Neural progenitor cell (in vitro differentiated cells): ENCODE data around the gene ACVR1. TPM values are rescaled to one million over a fixed set of nuclear protein-coding genes. Genes with fewer than 3 reads are reported as not detected.

Experiments used
- DNase-seq: peaks from one replicate; pipeline ENCODE4 v3.0.0-alpha.2; 2016; ENCODE audit warnings: low spot score
- H2AFZ ChIP-seq: fragments of 200-600 bp; sonication (generic); replicated peaks from 2 replicates; pipeline ENCODE4 v1.6.1; 2016; ENCODE audit warnings: antibody characterized with exemption
- H3F3A ChIP-seq: fragments of 200-600 bp; sonication (generic); 2 replicates; pipeline ENCODE4 v1.6.1; 2016; ENCODE audit warnings: antibody characterized with exemption, low read depth
- H3K27ac ChIP-seq: fragments of 200-600 bp; sonication (generic); 2 replicates; pipeline ENCODE4 v1.5.1; 2016; ENCODE audit warnings: mild to moderate bottlenecking
- H3K27me3 ChIP-seq: fragments of 200-600 bp; sonication (generic); 2 replicates; pipeline ENCODE4 v1.6.1; 2016; ENCODE audit warnings: mild to moderate bottlenecking, moderate library complexity
- H3K36me3 ChIP-seq: fragments of 200-600 bp; sonication (generic); 2 replicates; pipeline ENCODE4 v1.5.1; 2016
- H3K4me1 ChIP-seq: fragments of 200-600 bp; sonication (generic); 2 replicates; pipeline ENCODE4 v1.6.1; 2016; ENCODE audit warnings: mixed run types
- H3K4me2 ChIP-seq: fragments of 200-600 bp; sonication (generic); 2 replicates; pipeline ENCODE4 v1.6.1; 2016
- H3K4me3 ChIP-seq: fragments of 200-600 bp; sonication (generic); 2 replicates; pipeline ENCODE4 v1.5.1; 2016
- H3K79me2 ChIP-seq: fragments of 200-600 bp; sonication (generic); 2 replicates; pipeline ENCODE4 v1.6.1; 2016; ENCODE audit warnings: low read depth
- H3K9ac ChIP-seq: fragments of 200-600 bp; sonication (generic); 2 replicates; pipeline ENCODE4 v1.6.1; 2016
- H3K9me3 ChIP-seq: fragments of 200-600 bp; sonication (generic); 2 replicates; pipeline ENCODE4 v1.5.1; 2016; ENCODE audit warnings: low read depth
- H4K20me1 ChIP-seq: fragments of 200-600 bp; sonication (generic); 2 replicates; pipeline ENCODE4 v1.6.1; 2016; ENCODE audit warnings: low read depth
- H3K27ac Mint-ChIP-seq: 3 replicates; pipeline ENCODE4 v1.8.0; 2021; ENCODE audit warnings: mixed read lengths
- H3K27me3 Mint-ChIP-seq: 2 replicates; pipeline ENCODE4 v1.8.0; 2022; ENCODE audit warnings: low read depth, mild to moderate bottlenecking, inconsistent platforms, moderate library complexity, mixed read lengths; ENCODE audit not compliant: insufficient read depth
- H3K36me3 Mint-ChIP-seq: 3 replicates; pipeline ENCODE4 v1.8.0; 2021; ENCODE audit warnings: mixed read lengths
- H3K4me1 Mint-ChIP-seq: 3 replicates; pipeline ENCODE4 v1.8.0; 2021; ENCODE audit warnings: mixed read lengths
- H3K4me3 Mint-ChIP-seq: 3 replicates; pipeline ENCODE4 v1.8.0; 2021; ENCODE audit warnings: mild to moderate bottlenecking, moderate library complexity, mixed read lengths
- H3K9me3 Mint-ChIP-seq: 3 replicates; pipeline ENCODE4 v1.8.0; 2020; ENCODE audit warnings: mixed read lengths
- EZH2 ChIP-seq: fragments of 200-600 bp; sonication (generic); IDR thresholded peaks from 2 replicates; pipeline ENCODE4 v1.6.1; 2017; ENCODE audit warnings: antibody characterized with exemption, mild to moderate bottlenecking, moderate library complexity
- EZH2phosphoT487 ChIP-seq: fragments of 200-600 bp; sonication (generic); IDR thresholded peaks from 2 replicates; pipeline ENCODE4 v1.6.1; 2017; ENCODE audit warnings: antibody characterized with exemption
- total RNA-seq: library from RNA; depleted of rRNA; stranded (reverse); fragments of >200 nt; gene quantifications from 2 replicates; pipeline ENCODE4 v1.2.3, GENCODE V29; 2015; ENCODE audit warnings: low replicate concordance
- TF ChIP-seq, protein P1 (sequence below): fragments of 200-600 bp; sonication (generic); IDR thresholded peaks from 2 replicates; pipeline ENCODE4 v1.5.1; 2017; ENCODE audit warnings: antibody characterized with exemption, mild to moderate bottlenecking

The ACVR1 gene
- total RNA-seq, 1 donor from 2014 or later, result 14.0 TPM

GRCh38 chr2:157871415-157871814, 4.7 kb downstream of the ACVR1 start:
- H2AFZ ChIP-seq, result no peak overlapping the region
- TF ChIP-seq, protein P1, sequence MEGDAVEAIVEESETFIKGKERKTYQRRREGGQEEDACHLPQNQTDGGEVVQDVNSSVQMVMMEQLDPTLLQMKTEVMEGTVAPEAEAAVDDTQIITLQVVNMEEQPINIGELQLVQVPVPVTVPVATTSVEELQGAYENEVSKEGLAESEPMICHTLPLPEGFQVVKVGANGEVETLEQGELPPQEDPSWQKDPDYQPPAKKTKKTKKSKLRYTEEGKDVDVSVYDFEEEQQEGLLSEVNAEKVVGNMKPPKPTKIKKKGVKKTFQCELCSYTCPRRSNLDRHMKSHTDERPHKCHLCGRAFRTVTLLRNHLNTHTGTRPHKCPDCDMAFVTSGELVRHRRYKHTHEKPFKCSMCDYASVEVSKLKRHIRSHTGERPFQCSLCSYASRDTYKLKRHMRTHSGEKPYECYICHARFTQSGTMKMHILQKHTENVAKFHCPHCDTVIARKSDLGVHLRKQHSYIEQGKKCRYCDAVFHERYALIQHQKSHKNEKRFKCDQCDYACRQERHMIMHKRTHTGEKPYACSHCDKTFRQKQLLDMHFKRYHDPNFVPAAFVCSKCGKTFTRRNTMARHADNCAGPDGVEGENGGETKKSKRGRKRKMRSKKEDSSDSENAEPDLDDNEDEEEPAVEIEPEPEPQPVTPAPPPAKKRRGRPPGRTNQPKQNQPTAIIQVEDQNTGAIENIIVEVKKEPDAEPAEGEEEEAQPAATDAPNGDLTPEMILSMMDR, result no peak
- no peak for TF ChIP-seq EZH2
- no peaks in the 10 kb centered on the region for H3K9me3 Mint-ChIP-seq
- H3K4me1 ChIP-seq, result peaks cover 20% of the 10 kb centered on the region
- H4K20me1 ChIP-seq, result peaks cover 75% of the 10 kb centered on the region
- H3F3A ChIP-seq, result peaks cover 12% of the 10 kb centered on the region
- peaks cover 21% of the 10 kb centered on the region for H3K4me1 Mint-ChIP-seq
- no peak overlapping the region for H3K4me3 ChIP-seq
- no peak overlapping the region for H3K4me3 Mint-ChIP-seq
- H3K27me3 Mint-ChIP-seq, result peaks cover 4% of the 10 kb centered on the region
- H3K36me3 ChIP-seq, result no peaks in the 10 kb centered on the region
- no peaks in the 10 kb centered on the region for H3K27me3 ChIP-seq
- H3K9ac ChIP-seq, result no peak overlapping the region
- H3K79me2 ChIP-seq, result peaks cover 90% of the 10 kb centered on the region
- no peak overlapping the region for H3K27ac ChIP-seq
- H3K9me3 ChIP-seq, result no peaks in the 10 kb centered on the region
- H3K4me2 ChIP-seq, result no peak overlapping the region
- no peak for DNase-seq
- no peak overlapping the region for H3K27ac Mint-ChIP-seq
- no peaks in the 10 kb centered on the region for H3K36me3 Mint-ChIP-seq

- Mint-ChIP-seq H3K9me3 (peaks cover 3% of the 10 kb centered on the region), H3K4me3 (no peak overlapping the region), H3K36me3 (peaks cover 2% of the 10 kb centered on the region), H3K27me3 (no peaks in the 10 kb centered on the region), H3K4me1 (peaks cover 12% of the 10 kb centered on the region), H3K27ac (no peak overlapping the region)
- no peak overlapping the region for H3K27ac ChIP-seq
- no peak overlapping the region for H3K4me3 ChIP-seq
- no peaks in the 10 kb centered on the region for H3K27me3 ChIP-seq
- peaks cover 99% of the 10 kb centered on the region for H3K79me2 ChIP-seq
- H3K9ac ChIP-seq, result no peak overlapping the region
- no peak for DNase-seq
- H3K4me2 ChIP-seq, result no peak overlapping the region
- no peaks in the 10 kb centered on the region for H3K9me3 ChIP-seq
- no peak for TF ChIP-seq EZH2phosphoT487
- no peak for TF ChIP-seq EZH2
- TF ChIP-seq, protein P1, result no peak
- peaks cover 17% of the 10 kb centered on the region for H3F3A ChIP-seq
- H3K4me1 ChIP-seq, result peaks cover 29% of the 10 kb centered on the region
- H2AFZ ChIP-seq, result no peak overlapping the region
- peaks cover 70% of the 10 kb centered on the region for H4K20me1 ChIP-seq
- H3K36me3 ChIP-seq, result no peaks in the 10 kb centered on the region
These were observed 7.1 kb downstream of the ACVR1 start for GRCh38 chr2:157868993-157869392.

GRCh38 chr2:157867703-157868102, 8.4 kb downstream of the ACVR1 start:
- Histone ChIP-seq H3K36me3 (no peaks in the 10 kb centered on the region), H3K4me2 (no peak overlapping the region), H3F3A (peaks cover 17% of the 10 kb centered on the region), H3K4me1 (peaks cover 28% of the 10 kb centered on the region), H3K4me3 (no peak overlapping the region), H3K9ac (no peak overlapping the region), H3K27me3 (no peaks in the 10 kb centered on the region), H3K79me2 (peaks cover 97% of the 10 kb centered on the region), H2AFZ (no peak overlapping the region), H4K20me1 (peaks cover 57% of the 10 kb centered on the region), H3K9me3 (no peaks in the 10 kb centered on the region), H3K27ac (no peak overlapping the region)
- H3K27me3 Mint-ChIP-seq, result no peaks in the 10 kb centered on the region
- peaks cover 3% of the 10 kb centered on the region for H3K9me3 Mint-ChIP-seq
- H3K4me1 Mint-ChIP-seq, result peaks cover 9% of the 10 kb centered on the region
- TF ChIP-seq EZH2, result no peak
- DNase-seq, result no peak
- H3K4me3 Mint-ChIP-seq, result no peak overlapping the region
- H3K27ac Mint-ChIP-seq, result no peak overlapping the region
- H3K36me3 Mint-ChIP-seq, result peaks cover 2% of the 10 kb centered on the region

DNA sequence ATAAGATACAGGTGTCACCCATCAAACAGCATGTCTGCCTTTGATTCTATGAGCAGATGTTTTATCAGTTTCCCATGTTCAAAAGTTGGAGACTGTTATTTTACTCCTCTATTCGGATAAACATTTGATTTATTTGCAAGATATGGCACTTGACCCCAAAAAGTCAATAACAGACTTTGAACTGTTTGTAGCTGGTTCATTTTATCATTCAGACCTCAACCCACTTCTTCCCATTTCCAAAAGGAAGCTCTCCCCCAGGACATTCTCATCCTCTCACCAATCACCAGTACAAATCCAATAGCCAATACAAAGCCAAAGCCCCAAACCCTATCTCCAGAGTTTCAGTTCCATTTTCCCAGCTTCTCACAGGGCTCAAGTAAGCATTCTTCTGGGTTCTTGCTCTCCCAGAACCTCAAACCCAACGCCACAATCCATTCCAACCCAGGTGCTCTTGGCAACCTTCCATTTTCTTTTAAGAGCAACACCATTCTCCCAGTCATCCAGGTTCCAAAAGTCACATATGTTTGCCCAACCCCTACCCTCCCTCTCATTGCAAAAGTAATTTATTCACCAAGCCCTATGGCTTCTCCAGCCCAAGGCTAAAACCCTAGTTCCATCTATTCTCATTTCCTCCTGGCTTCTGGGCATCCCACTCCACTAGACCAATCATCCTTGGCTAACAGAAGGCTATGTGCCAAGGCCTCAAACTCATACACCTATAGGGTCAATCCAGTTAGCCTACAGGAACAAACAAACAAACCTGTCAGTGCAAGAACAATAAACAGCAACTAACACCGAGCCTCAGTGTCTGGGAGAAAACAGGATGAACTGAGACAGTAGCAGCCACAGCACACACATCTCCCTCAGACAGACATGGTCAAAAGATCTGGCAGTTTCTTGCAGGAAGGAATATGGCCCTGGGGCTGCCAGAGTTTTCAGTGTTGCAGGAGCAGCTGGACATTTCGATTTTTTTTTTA, 9.2 kb downstream of the ACVR1 start:
- Mint-ChIP-seq H3K27ac (no peak overlapping the region), H3K9me3 (peaks cover 3% of the 10 kb centered on the region), H3K4me1 (peaks cover 9% of the 10 kb centered on the region), H3K36me3 (peaks cover 2% of the 10 kb centered on the region), H3K4me3 (no peak overlapping the region), H3K27me3 (no peaks in the 10 kb centered on the region)
- Histone ChIP-seq H3K27ac (no peak overlapping the region), H3K4me3 (peak overlapping the region; percentile 11), H3K9me3 (no peaks in the 10 kb centered on the region), H3K4me2 (peak overlapping the region; percentile 65), H3K36me3 (no peaks in the 10 kb centered on the region), H4K20me1 (peaks cover 53% of the 10 kb centered on the region), H3F3A (peaks cover 17% of the 10 kb centered on the region), H2AFZ (no peak overlapping the region), H3K79me2 (peaks cover 93% of the 10 kb centered on the region), H3K27me3 (no peaks in the 10 kb centered on the region), H3K9ac (no peak overlapping the region), H3K4me1 (peaks cover 28% of the 10 kb centered on the region)
- TF ChIP-seq EZH2phosphoT487 (no peak), EZH2 (no peak)
- TF ChIP-seq, protein P1, result no peak
- no peak for DNase-seq
